NK-92 treated with Interleukin-12 subunit alpha and Interleukin-12 subunit beta, amount 100 ng/mL, for 24 hours (cell line): ENCODE measurements around the gene DLK2.
"Not testable (repeated sequence)": the region's sequence is repeated elsewhere in the genome, so short reads cannot be mapped to it uniquely, and the experiment has no call there.

ENCODE experiments used
- DNase-seq: peaks from one replicate; lab custom pipeline; 2025; lab: John Stamatoyannopoulos, UW

The DLK2 gene

DNA sequence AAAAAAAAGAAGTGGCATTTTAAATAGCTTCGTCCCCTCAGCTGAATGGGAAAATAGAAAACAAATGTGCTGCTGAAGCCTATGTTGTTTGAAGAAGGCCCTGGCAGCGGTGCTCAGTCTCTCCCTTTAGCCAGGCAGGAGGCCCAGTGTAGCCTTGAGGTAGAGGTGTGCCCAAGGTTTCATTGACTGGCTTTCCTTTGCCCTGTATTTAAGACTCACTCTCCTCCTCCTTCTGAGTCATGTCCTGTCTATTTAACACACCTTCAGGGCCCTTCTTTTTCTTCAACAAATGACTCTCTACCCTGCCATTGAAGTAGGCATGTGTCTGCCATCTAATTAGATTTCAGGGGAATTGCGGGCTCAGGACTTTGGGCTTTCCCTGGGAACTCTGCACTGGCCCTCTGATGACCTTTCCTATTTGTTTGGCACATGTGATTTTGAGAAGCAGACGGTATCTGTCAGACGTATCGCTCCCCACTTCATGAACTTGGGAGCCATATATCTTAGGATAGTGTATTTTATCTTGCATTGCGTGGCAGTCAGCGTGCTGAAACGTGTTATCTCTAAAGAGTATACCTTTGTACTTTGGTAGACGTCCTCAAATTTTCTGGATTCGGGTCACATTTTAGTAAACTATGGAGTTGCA lies 26.4 kb upstream of the DLK2 start:
- DNase-seq: no peak

DNA sequence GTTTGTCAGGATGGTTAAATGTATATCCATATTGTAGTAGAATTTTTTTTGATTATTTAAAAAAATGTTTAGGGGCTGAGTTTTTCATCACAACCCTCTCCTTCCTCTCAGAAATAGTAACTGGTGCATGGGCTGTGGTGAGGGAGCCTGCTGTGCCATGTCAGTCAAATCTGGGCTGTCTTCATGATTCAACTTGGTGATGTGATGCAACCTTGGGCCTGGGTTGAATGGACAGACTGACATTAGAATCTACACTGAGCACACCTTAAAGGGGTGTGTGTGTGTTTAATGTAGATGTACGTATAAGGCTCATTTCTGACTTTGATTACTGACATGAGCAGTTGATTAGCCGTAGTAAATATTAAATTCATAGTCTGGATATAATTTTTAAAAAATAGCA lies 25.7 kb upstream of the DLK2 start:
- DNase-seq: no peak

DNA sequence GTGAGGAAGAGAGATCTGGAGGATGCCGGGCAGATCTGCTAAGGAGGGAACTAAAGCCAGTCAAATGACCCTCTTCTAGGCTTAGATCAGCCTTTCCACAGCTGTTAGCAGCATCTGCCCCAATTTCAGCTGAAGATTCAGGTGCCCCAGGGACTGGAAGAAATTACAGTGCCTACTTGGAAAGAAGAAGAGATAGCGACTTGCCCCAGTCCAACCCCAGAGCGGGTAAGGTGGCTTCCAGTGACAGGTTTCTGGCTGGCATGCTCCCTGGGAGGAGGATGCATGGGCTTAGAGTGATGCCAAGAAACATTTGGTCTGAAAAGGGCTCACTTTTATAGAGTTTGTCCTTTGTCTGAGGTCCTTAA lies 22.6 kb upstream of the DLK2 start:
- DNase-seq: no peak

DNA sequence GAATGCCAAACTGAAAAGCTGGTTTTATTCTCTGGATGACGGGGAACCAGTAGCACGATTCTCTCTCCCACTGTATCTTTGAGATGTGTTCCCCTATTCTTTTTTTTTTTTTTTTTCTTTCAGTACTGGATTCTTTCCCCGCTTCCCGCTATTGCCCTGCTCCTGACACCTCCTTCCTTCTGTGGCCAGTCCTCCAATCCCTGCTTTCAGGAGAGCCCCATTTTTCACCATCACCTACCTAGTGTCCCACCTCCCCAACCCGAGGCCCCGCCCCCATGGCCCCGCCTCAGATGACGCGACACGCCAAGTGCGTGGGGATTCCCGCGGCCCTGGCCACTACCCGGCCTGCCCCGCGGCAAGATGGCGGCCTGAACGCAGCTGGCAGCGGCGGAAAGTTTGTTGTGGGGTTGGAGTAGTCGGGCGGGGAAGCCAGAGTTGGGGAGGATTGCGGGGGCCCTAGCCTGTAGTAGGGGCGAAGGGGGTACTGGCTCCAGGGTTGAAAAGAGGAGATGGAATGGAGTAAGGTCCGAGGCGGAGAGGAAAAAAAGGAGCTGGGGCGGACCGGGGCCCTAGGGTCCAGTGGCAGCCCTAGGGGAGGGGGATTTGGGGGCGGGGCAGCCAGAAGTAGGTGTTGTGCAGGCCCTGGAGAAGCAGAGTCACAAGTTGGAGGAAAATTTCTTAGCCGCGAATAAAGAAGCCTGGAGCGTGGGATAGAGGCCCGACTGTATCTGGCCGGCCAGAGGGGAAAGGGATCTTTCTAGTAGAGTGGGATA lies 22.1 kb upstream of the DLK2 start, which contains the start of gene TJAP1:
TJAP1 (plus strand) TSS at position 336 of the 773 bp plus-strand sequence. CDS start 21,432 bp downstream, outside the sequence.
- DNase-seq: peak; percentile 84

DNA sequence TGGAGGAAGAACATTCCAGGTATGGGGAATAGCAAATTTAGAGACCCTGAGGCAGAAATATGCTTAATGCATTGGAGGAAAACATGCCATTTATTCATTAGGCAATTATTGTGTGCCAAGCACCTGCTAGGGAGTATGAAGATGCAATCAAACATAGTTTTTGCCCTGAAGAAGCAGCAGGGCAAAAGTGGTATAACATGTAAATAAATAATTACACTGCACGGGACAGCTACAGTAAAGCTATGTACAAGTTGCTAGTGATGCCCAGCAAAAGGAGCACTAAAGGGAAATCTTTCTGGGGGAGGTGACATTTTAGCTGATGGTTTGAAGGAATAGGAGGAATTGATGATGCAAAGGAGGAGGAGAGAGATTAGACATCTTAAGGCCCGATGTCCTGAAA lies 21.4 kb upstream of the DLK2 start:
- no peak for DNase-seq

DNA sequence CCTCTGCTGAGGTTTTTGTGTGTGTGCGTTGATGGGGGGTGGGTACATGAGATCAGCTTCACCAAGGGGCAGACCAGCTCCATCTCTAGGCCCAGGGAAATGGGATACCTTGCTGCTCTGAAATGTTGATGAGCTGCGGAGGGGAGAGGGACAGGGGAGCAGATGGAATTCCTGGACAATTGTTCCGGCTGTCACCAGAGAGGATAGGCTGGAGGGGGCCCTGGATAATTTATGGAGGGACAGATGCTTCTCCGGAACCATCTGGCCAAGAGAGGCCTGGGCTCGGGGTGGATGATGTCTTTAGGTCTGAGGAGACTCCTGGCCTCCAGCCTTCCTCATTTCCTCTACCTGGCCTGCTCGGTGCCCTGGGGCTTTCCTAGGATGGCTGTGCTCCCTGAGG lies 20.2 kb upstream of the DLK2 start:
- DNase-seq: no peak

DNA sequence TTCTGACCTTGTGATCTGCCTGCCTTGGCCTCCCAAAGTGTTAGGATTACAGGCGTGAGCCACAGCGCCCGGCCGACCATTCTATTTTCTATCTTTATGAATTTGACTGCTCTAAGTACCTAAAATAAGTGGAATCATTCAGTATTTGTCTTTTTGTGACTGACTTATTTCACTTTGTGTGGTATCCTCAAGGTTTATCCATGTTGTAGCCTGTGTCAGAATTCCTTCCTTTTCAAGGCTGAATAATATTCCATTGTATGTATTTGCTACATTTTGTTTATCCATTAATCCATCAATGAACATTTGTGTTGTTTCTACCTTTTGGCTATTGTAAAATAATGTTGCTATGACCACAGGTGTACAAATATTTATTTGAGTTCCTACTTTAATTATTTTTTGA lies 17.2 kb upstream of the DLK2 start:
- no peak for DNase-seq

DNA sequence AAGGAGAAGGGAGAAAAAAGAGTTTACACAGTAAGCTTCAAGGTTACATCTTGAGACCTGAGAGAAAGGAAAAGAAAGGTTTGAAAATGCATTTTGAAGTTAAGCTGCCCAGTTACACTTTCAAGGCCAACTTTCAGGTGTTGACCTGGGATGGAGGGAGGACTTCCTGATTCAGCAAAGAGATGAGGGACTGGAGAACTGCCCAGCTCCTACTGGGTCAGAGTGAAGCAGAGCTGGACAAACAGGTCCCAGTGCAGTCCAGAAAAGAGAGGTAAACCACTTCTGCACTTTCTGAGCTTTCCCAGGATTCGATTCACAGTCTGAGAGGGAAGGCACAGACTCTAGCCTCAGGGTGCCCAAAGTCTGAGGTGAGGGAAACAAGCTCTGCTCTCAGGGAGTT lies 16.1 kb upstream of the DLK2 start:
- no peak for DNase-seq

DNA sequence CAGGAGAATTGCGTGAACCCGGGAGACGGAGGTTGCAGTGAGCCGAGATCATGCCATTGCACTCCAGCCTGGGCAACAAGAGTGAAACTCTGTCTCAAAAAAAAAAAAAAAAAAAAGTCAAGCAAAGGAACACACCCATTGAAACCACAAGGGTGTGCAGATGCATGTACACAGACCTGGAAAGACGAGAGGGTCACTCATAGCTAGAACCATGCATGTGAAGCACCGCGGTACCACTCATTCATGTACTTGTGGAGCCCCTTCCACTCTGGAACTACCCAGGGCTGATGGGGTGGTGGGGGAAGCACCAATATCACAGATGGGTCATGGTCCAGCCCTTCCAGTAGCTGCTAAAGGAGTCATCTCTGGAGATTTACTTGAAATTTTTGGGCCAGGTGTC lies 14.6 kb upstream of the DLK2 start:
- DNase-seq: no peak

DNA sequence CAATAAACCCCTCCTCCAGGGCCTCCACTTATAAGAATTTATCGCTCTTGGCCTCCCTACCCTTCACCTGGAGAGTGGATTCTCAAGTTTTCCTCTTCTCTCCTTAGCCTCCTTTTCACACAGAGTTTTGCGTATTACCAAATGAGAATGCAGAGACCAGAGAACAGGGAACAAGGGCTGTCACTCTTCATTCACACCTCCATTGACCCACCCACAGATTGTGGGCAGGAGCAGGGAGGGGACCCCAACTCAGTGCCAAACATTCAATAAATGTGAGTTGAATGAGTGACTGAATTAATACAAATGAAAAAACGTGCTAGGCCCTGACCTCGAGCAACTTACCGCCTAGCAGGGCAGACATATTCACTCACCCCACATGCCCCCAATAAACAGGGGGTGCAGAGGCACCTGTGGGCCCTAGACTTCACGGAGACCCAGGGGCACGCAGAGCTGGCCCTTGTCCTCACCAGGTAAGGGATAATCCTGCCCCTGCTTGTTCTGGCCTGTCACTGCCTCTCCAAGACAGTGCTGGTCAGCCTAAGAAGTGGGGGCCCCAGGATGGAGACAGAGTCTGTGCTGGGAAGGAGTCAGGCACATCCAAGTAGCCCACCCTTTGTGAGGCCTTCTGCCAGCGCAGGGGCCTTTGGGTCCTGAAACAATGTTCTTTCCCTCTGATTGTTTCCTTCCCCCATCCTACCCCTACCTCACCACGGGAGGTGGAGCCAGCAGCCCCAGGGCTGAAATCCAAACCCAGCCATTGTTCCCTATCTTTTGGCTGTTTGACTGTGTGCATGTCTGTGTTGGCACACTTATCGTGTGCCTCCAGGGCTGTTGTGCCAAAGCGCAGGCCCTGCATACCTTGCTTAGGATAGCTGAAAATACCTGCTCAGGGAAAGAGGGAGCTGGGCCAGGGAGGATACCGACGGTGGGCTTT lies 13.7 kb upstream of the DLK2 start:
- DNase-seq: no peak

DNA sequence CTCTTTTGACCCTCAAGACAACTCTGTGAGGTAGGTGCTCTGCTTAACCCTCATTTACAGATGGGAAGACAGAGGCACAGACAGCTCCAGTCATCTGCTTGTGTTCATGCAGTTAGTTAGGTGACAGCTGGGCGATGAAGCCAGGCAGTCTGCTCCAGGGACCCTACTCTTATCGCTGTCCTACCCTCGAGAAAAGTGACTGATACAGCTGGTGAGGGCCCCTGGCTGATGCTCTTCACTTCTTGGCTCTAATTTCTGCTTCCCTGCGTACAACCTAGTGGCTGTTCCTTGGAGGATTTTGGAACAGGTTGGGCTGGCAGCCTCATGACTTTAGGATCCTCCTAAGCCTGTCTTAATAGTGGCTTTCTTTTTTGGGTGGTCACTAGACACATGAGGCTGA lies 12.9 kb upstream of the DLK2 start:
- DNase-seq: no peak

DNA sequence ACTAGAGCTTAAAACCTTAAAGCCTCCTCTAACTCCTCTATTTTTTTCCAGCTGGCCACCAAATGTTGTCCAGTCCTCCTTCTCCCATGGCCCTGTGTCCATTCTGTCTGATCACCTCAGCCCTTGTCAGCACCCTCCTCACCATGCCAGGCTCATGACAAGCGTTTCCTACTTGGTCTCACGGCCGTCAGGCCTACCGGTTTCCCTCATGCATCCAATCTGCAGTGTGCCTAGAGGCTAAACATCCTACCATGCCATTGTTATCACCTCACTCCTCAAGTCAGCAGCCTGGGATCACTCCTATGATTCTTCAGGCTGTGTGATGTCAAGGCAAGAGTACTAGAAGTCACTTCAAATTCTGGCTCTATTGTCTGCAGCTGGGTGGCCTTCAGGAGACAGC lies 12.4 kb upstream of the DLK2 start:
- DNase-seq: no peak

DNA sequence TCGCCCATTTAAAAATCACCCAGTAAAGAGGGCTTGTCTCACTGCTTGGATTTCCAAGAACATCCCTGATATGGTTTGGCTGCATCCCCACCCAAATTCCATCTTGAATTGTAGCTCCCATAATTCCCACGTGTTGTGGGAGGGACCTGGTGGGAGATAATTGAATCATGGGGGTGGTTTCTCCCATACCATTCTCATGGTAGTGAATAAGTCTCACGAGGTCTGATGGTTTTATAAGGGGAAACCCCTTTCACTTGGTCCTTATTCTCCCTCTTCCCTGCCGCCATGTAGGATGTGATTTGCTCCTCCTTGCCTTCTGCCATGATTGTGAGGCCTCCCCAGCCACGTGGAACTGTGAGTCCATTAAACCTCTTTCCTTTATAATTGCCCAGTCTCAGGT lies 11.9 kb upstream of the DLK2 start:
- not testable (repeated sequence) for DNase-seq

DNA sequence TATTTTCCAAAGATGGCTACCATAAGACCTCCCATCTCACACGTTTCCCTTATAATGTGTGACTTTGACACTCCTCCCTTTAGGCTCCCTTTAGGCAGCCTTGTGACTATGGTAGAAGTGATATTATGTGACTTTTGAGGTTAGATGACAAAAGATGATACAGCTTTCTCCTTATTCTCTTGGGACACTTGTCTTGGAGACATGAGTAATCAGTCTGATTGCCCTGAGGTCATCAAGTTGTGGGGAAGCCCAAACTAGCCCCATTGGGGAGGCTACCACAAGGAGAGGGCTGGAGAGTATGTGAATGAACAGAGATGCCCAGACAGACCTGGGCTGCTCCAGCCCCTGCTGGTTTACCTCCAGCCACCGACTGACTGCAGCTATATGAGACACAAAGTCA lies 10.6 kb upstream of the DLK2 start:
- DNase-seq: no peak

DNA sequence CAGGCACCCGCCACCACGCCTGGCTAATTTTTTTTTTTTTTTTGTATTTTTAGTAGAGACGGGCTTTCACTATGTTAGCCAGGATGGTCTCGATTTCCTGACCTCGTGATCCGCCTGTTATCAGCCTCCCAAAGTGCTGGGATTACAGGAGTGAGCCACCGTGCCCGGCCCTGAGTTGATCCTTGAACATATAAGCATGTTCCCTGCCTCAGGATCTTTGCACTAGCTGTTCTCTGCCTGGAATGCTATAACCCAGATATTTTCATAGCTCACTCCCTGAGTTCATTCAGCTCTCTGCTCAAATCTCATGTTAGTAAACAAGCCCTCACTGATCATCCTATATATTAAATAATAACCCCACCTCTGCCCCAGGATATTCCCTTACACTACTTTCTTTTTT lies 9.0 kb upstream of the DLK2 start:
- no peak for DNase-seq

DNA sequence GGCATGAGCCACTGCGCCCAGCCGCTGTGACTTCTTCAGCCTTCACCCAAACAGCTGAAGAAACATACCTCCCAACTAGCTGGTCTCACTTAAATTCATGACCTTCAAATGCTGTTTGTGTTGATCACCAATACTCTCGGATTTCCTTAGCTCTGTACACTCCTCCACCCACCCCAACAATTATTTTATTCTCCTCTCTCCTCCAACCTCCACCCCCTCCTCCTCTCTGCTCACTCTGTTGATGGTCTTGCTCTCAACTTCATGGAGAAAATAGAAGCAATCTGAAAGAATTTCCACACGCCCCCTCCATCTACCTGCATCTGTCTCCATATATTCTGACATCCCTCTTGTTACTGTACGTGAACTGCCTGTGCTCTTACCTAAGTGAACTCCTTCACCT lies 6.6 kb upstream of the DLK2 start:
- no peak for DNase-seq

DNA sequence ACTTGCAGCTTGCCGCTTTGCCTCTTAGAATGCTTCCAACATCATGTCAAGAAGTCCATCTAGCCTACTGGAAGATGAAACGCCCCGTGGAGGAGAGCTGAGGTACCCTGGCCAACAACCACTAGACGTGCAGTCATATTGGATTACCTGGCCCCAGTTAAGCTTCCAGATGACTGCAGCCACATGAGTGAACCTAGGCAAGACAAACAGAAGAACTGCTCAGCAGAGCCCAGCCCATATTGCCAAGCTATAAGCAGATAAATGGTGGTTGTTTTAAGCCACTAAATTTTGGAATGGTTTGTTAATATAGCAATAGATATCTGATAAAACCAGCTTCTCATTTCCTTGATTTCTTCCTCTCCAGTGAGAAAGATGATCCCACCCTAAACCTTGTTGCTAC lies 4.7 kb upstream of the DLK2 start:
- no peak for DNase-seq

DNA sequence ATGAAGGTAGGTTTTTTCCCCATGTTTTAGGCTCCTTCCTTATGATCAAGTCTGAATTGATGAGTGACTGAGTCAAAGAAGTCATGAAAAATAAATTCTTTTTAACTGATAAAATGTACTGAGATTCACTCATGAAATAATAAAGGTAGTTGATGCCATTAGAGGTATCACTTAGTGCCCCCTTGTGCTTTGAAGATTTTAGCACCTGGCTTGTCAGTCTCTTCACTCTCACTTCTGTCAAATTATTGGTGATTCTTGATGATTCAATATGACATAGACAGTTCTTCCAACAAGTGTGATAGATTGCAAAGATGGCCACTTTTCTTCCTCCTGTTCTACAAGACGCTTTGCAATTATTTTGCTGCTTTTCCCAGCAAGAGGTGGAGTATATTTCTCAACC lies 4.2 kb upstream of the DLK2 start:
- DNase-seq: no peak

DNA sequence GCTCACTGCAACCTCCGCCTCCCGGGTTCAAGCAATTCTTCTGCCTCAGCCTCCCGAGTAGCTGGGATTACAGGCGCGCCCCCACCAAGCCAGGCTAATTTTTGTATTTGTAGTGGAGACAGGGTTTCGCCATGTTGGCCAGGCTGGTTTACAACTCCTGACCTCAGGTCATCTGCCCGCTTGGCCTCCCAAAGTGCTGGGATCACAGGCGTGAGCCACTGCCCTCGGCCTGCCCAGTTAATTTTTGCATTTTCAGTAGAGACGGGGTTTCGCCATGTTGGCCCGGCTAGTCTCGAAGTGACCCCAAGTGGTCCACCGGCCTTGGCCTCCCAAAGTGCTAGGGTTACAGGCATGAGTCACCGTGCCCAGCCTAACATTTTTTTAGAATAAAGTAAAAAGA lies 2.8 kb upstream of the DLK2 start:
- not testable (repeated sequence) for DNase-seq

DNA sequence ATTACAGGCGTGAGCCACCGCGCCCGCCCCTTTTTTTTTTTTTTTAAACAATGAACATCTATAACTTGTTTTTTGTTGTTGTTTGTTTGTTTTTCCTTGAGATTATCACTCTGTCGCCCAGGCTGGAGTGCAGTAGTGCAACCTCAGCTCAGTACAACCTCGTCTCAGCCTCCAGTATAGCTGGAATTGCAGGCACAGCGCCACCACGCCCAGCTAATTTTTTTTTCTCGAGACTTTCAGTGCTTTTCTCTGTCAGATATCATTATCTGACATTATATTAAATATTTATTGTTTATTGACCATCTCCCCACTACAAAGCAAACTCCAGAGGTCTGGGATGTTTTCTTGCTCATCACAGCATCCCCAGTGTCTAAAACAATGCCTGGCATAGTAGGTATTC lies 2.3 kb upstream of the DLK2 start:
- DNase-seq: no peak

DNA sequence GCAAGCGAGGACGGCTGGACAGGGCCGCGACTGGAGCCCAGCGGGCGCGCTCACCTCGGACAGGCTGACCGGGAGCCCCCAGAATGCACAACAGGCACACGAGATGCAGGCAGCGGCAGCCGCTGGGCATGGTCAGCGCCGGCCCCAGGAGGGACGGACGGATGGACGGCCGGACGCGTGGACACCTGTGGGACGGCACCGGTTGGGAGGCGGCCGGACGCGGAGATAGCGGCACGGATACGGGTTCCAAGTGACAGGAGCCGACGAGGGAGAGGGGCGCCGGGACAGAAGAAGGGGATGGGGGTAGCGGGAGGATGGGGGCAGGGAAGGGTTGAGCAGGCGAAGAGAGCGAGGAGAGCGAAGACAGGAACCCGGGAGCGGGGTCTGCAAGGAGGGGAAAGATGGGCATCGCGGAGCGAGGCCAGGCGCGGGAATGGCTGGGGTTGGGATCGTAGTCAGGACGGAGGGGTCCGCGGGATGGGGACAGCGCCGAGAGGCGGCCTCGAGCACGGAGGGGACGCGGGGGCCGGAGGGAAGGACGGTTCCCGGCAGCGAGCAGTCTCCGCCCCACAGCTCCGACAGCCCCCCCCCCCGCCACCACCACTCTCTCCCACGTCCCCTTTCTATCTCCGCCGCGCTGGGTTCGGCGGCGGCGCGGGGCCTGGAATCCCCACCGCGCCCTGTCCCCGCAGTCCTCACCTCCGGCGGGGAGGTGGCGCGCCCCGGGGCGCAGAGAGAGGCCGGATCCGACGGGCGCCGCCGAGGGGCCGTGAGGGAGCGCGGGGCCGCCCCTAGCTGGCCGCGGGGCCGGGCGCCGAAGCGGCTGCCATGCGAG lies 435 bp downstream of the DLK2 start:
- DNase-seq: no peak

DNA sequence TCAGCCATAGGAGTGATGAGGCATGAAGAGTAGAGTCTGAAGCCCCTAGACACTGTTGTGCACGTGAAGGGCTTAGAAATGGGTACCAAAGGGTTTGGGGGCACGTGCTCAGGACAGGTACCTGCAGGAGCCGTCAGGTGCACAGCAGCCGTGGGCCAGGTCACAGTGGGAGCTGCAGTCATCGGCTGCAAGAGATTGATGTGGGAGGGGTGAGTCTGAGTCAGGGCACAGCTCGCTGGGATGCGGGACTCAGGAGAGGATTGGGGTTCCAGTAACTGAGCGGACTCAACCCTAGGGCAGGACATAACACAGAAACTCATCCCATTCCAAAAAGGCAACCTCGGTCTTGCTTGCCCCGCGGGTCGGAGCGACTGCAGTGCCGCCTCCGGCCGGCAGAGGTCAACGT lies 1.1 kb downstream of the DLK2 start:
- no peak for DNase-seq
